ENCODE results near the gene MFSD6. TPM values are rescaled to one million over a fixed set of nuclear protein-coding genes. Genes with fewer than 3 reads are reported as not detected.

Gene MFSD6
- total RNA-seq, 1 experiment from 2014 or later: 4.7 TPM

- TF ChIP-seq HMGXB4 (CRISPR knock-in tag; IDR thresholded peaks at IDR 0.05): no peak
- TF ChIP-seq NFATC4 (CRISPR knock-in tag; IDR thresholded peaks at IDR 0.05): no peak
- no peak for TF ChIP-seq ZNF423 (CRISPR knock-in tag; IDR thresholded peaks at IDR 0.05)
- TF ChIP-seq ZMAT4 (CRISPR knock-in tag; IDR thresholded peaks at IDR 0.05): no peak
- TF ChIP-seq, protein P1, sequence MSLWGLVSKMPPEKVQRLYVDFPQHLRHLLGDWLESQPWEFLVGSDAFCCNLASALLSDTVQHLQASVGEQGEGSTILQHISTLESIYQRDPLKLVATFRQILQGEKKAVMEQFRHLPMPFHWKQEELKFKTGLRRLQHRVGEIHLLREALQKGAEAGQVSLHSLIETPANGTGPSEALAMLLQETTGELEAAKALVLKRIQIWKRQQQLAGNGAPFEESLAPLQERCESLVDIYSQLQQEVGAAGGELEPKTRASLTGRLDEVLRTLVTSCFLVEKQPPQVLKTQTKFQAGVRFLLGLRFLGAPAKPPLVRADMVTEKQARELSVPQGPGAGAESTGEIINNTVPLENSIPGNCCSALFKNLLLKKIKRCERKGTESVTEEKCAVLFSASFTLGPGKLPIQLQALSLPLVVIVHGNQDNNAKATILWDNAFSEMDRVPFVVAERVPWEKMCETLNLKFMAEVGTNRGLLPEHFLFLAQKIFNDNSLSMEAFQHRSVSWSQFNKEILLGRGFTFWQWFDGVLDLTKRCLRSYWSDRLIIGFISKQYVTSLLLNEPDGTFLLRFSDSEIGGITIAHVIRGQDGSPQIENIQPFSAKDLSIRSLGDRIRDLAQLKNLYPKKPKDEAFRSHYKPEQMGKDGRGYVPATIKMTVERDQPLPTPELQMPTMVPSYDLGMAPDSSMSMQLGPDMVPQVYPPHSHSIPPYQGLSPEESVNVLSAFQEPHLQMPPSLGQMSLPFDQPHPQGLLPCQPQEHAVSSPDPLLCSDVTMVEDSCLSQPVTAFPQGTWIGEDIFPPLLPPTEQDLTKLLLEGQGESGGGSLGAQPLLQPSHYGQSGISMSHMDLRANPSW (CRISPR knock-in tag; conservative IDR thresholded peaks at IDR 0.05; ENCODE audit: low read depth): no peak
These were observed 118.1 kb downstream of the MFSD6 start (continued) for GRCh38 chr2:190526105-190526750.

DNA sequence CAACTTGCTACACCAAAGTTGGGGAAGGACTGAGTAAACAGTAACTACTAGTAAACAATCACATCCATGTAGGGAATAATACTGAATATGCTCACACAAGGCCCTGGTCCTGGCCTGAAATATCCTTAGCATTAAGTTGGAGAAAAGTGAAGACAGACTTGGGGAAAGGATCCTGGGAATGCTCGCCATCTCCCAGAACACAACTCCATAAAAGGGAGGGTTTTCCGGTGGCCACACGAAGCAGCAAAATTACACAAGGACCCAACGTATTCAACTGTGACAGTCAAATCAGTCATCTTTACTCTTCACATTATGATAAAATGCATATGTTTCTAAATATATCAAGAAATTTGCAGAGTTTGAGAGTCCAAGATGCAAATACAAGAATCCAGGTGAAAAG is 119.1 kb downstream of the MFSD6 start:
- Mint-ChIP-seq H3K36me3 (no peaks in the 10 kb centered on the region), H3K27ac (no peak overlapping the region; the same call in 1 of the 2 replicates), H3K4me3 (no peak overlapping the region), H3K9me3 (no peaks in the 10 kb centered on the region), H3K27me3 (ENCODE audit: low read depth) (no peaks in the 10 kb centered on the region), H3K4me1 (peaks cover 27% of the 10 kb centered on the region)
- TF ChIP-seq ARID4B (CRISPR knock-in tag; IDR thresholded peaks at IDR 0.05; ENCODE audit: borderline replicate concordance) (no peak), IRF2 (CRISPR knock-in tag; IDR thresholded peaks at IDR 0.05; ENCODE audit: borderline replicate concordance, low read depth) (no peak), PREB (CRISPR knock-in tag; IDR thresholded peaks at IDR 0.05; ENCODE audit: borderline replicate concordance) (no peak), NR2C2 (CRISPR knock-in tag; IDR thresholded peaks at IDR 0.05) (no peak), ZNF121 (CRISPR knock-in tag; IDR thresholded peaks at IDR 0.05) (no peak), ERG (CRISPR knock-in tag; IDR thresholded peaks at IDR 0.05) (no peak)
- TF ChIP-seq, protein P2, sequence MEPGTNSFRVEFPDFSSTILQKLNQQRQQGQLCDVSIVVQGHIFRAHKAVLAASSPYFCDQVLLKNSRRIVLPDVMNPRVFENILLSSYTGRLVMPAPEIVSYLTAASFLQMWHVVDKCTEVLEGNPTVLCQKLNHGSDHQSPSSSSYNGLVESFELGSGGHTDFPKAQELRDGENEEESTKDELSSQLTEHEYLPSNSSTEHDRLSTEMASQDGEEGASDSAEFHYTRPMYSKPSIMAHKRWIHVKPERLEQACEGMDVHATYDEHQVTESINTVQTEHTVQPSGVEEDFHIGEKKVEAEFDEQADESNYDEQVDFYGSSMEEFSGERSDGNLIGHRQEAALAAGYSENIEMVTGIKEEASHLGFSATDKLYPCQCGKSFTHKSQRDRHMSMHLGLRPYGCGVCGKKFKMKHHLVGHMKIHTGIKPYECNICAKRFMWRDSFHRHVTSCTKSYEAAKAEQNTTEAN (CRISPR knock-in tag; IDR thresholded peaks at IDR 0.05): no peak
- ATAC-seq (no peak), DNase-seq (ENCODE audit: low spot score) (no peak)
- CTCF ChIA-PET: interaction anchor here (0.6 kb wide), 1 partner anchor 152 kb away, joined by 3 read pairs; no protein-coding TSS in a partner anchor
- POLR2A ChIA-PET: no interaction called here
